Subcutaneous adipose tissue (tissue), 4 donors: ENCODE measurements around the gene NCKAP5L. TPM values are rescaled to one million over a fixed set of nuclear protein-coding genes. Genes with fewer than 3 reads are reported as not detected.

ENCODE experiments used
- total RNA-seq, 4 donors: library from RNA; depleted of rRNA; stranded (reverse); fragments of >200 nt; gene quantifications; one replicate each; pipeline ENCODE4 v1.1.0, GENCODE V29; 2016
- TF ChIP-seq, protein P1 (sequence below): fragments of 450-650 bp; IDR thresholded peaks from one replicate; pipeline ENCODE4 v1.5.1; 2016; ENCODE audit warnings: low read depth, mild to moderate bottlenecking, control low read depth, antibody characterized with exemption, moderate library complexity

The NCKAP5L gene
- total RNA-seq, 4 donors from 2014 or later = 9.1 to 23.9 (median 13.0) TPM

GRCh38 chr12:49863946-49864797, 36.0 kb upstream of the NCKAP5L start:
- TF ChIP-seq, protein P1, sequence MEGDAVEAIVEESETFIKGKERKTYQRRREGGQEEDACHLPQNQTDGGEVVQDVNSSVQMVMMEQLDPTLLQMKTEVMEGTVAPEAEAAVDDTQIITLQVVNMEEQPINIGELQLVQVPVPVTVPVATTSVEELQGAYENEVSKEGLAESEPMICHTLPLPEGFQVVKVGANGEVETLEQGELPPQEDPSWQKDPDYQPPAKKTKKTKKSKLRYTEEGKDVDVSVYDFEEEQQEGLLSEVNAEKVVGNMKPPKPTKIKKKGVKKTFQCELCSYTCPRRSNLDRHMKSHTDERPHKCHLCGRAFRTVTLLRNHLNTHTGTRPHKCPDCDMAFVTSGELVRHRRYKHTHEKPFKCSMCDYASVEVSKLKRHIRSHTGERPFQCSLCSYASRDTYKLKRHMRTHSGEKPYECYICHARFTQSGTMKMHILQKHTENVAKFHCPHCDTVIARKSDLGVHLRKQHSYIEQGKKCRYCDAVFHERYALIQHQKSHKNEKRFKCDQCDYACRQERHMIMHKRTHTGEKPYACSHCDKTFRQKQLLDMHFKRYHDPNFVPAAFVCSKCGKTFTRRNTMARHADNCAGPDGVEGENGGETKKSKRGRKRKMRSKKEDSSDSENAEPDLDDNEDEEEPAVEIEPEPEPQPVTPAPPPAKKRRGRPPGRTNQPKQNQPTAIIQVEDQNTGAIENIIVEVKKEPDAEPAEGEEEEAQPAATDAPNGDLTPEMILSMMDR = no peak

DNA sequence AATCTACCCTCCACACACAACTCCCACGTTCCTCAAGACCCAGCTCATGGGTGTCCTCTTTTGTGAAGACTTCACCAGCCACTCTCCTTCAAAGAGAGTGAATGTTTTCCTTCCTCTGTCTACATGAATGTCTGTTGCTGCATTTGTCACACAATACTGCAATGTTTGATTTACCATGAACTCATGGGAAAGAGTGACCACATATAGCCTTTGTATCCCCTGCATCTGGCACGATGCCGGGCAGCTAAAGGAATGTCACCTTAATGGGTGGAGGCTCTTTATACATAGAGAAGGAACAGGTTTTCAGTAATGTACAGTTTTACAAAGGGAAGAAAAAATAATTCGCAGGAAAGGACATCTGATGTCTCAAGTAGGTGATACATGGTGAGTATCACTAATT, 26.8 kb upstream of the NCKAP5L start:
- TF ChIP-seq, protein P1 = no peak

DNA sequence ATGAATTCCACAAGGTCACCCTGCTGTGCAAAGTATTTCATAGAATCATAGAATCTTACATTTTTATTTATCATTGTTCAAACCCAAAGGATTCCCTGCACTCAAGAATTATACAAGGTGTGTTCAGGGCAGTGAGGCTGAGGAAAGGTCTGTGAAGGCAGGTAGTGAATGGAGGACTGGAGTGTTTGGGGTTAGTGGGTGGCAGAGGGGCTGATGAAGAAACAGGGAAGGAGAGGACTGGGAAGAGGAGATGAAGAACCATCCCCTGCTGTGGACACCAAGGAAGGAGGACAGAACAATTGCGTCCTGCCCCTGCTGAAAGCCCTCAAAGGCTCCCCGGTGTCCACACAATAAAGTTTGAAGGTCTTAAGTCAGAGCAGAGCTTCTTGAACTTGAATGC, 25.5 kb upstream of the NCKAP5L start:
- TF ChIP-seq, protein P1 = no peak

- TF ChIP-seq, protein P1 = no peak
Measured at GRCh38 chr12:49847161-49847560, 18.9 kb upstream of the NCKAP5L start.

DNA sequence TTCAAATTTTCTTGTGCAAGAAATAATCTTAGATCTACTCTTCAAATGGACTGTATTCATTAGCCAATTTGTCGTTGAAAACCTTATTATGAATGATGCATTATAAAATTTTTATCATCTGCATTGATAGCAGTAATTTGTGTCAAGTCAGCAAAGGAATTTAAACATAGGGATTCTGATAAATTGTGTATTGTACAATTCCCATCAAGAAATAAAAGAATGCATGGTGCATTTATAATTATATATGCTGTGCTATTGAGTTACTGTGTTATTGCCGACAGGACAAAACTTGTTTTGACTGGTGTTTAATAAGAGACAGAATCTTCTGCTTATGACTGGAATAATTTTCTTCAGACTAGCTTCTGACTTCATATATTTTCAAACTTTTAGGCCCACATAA, 17.8 kb upstream of the NCKAP5L start:
- TF ChIP-seq, protein P1 = no peak

DNA sequence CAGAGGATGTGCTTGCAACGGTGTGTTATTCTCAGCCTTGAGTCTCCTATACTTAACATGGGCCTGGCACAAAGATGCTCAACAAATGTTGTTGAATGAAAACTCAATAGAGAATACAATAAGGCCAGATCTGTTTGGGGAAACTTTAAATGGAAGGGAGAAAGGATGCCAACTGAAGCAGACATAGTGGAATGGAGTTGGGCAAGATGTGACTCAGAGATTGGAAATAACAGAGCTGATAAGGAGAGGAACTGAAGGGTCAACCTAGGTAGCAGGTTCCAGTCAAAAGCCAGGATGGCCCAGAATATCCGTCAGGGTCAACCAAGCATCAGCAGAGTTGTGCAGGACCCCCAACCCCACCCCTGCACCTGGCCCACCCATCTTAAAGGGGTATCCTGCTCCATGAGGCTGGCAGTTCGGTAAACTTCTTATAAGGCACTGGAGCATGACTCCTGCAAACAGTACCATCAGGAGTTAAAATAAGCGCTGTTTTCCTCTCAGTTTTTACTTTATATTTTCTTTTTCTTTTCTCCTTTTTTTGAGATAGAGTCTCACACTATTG, 15.7 kb upstream of the NCKAP5L start:
- TF ChIP-seq, protein P1 = no peak

DNA sequence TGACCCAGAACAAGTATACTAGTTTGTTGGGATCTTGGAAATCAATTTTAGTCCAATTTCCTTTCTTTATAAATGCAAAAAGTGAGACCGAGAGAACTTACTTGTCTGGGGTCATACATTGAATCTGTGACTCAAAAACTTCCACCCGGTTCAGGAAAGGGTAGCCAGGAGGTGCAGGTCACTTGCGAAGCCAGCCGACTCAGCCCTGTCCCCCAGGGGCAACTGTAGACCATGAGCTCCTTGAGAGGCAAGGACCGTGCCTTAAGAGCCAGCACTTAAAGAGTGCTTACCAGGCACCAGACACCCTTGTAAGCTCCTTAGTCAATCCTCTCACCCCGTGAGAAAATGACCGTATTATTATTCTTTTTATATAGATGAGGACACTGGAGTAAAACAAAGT, 15.2 kb upstream of the NCKAP5L start:
- TF ChIP-seq, protein P1 = no peak
